Kidney capillary endothelial cell (primary cell): ENCODE results near the gene CCDC127.
"Not testable (repeated sequence)": the region's sequence is repeated elsewhere in the genome, so short reads cannot be mapped to it uniquely, and the experiment has no call there.

Experiments used
- DNase-seq: peaks from one replicate; pipeline ENCODE4 v3.0.0-alpha.2; 2018; ENCODE audit warnings: low spot score

CCDC127 gene

GRCh38 chr5:217494-218456, at the start of gene CCDC127, which contains the start of gene SDHA:
Gene CCDC127 (minus strand): TSS chr5:218153. CDS start chr5:216849, 1,304 bp downstream.
Gene SDHA (plus strand): TSS chr5:218320. CDS start chr5:218356, 36 bp downstream.
- DNase-seq, result peak; percentile 96

DNA sequence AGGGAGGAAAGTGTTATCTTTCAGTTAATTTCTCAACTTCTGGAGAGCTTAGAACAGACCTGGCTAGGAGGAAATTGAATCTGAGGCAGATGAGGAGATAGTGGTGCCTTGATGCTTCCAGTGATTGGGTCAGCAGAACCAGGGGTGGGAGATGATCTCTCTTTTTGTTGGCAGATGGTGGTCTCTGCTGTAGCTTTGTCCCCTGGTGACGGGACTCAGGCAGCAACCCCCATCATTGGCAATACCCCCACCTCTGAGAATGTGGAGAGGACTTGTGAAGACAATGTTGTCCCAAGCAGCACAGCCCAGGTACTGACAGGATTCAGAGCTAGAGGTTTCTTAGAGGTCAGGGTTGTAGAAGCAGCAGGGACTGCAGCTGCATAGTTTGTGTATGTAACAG, 49.8 kb upstream of the CCDC127 start:
- no peak for DNase-seq

DNA sequence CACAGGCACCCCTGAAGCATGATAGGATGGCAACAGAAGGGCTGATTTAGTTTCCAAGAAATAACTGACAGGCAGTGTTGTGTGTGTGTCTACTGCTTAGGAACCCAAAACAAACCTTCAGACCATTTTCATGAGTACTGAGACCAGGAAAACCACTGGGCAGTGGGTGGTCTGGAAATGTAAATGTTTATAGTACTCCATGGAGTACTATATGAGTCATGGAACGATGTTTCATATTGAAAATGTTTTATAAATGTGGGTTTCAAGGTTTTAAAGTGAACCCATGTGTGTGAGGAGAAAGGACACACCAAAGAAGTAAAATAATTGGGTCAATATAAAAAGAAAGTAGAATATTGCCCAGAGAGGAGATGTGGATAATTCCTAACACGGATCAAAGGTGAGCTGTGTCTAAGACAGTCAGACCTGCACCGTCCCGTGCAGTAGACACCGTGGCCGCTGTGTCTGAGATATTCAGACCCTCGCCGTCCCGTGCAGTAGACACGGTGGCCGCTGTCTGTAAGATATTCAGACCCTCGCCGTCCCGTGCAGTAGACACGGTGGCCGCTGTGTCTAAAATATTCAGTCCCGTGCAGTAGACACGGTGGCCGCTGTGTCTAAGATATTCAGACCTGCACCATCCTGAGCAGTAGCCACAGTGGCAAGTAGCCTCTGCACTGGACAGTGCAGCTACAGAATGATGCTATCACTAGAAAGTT, 48.5 kb upstream of the CCDC127 start:
- DNase-seq, result not testable (repeated sequence)

GRCh38 chr5:264338-264737, 46.4 kb upstream of the CCDC127 start:
- no peak for DNase-seq

DNA sequence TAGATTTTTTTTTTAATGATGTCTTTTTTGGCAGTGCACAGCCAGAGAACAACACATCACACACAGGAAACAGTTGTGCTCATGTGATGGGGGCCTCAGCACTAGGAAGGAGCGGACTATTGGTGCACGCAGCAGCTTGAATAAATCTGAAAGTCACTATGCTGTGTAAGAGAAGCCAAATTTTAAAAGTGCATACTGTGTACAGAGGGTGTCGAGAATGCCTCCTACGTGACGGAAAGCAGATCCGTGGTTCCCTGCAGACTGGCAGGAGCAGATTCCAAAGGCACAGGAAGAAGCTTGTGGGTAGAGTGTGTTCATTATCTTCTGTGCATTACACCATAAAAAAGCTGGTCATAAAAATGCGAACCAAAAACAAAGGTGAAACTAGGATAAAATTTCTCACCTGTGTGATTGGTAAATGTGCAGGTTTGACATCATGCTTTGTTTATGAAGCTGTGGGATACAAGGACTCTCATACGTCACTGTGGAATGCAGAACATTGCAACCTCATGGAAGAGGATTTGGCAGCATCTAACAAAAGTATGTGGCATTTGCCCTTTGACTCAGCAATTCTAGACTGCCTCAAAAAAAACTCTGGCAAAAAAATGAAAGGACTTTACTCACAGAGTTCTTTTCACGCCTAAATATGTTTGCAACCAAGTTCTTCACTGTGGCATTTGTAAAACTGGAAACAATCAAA, 45.5 kb upstream of the CCDC127 start:
- not testable (repeated sequence) for DNase-seq

GRCh38 chr5:257148-257547, 39.2 kb upstream of the CCDC127 start:
- no peak for DNase-seq

DNA sequence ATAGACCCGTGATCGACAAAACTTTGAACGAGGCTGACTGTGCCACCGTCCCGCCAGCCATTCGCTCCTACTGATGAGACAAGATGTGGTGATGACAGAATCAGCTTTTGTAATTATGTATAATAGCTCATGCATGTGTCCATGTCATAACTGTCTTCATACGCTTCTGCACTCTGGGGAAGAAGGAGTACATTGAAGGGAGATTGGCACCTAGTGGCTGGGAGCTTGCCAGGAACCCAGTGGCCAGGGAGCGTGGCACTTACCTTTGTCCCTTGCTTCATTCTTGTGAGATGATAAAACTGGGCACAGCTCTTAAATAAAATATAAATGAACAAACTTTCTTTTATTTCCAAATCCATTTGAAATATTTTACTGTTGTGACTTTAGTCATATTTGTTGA, 38.4 kb upstream of the CCDC127 start:
- DNase-seq, result not testable (repeated sequence)

DNA sequence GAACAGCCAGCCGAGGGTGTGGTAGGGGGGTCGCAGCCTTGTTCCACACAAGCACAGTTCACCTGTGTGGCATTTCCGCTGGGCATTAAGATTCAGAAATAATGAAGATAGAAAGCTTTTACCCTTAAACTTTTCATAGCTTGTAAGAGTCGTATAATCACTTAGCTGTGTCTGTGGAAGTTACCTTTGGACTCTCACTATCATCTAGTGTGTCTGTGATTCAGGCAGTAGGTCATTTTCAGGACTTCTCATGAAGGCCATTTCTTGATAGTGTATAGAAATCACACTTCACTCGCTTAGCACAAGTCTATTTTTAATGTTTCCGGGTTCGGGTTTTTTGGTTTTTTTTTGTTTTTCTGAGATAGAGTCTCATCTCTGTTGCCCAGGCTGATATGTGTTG, 37.2 kb upstream of the CCDC127 start:
- not testable (repeated sequence) for DNase-seq

DNA sequence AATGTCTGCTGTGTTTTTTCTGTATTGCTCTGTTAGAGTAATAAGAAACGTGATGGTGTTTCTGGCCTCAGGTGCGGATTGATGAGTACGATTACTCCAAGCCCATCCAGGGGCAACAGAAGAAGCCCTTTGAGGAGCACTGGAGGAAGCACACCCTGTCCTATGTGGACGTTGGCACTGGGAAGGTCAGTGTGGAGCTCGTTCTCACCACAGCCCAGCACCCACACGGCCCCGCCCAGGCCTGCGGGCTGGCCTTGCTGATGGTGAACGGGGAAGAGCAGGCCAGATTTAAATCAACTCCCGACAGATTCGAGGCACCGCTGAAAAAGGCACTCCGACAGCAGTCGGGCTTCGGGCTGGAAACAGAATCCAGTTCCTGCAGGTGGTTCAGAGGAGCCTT, 36.4 kb upstream of the CCDC127 start:
- not testable (repeated sequence) for DNase-seq

GRCh38 chr5:252546-252945, 34.6 kb upstream of the CCDC127 start:
- DNase-seq, result no peak

DNA sequence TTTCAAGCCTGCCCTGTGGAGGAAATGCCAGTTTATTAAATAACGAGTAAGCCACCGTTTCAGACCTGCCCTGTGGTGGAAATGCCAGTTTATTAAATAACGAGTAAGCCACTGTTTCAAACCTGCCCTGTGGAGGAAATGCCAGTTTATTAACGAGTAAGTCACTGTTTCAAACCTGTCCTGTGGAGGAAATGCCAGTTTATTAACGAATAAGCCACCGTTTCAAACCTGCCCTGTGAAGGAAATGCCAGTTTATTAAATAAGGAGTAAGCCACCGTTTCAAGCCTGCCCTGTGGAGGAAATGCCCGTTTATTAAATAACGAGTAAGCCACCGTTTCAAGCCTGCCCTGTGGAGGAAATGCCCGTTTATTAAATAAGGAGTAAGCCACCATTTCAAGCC, 34.0 kb upstream of the CCDC127 start:
- DNase-seq, result not testable (repeated sequence)

DNA sequence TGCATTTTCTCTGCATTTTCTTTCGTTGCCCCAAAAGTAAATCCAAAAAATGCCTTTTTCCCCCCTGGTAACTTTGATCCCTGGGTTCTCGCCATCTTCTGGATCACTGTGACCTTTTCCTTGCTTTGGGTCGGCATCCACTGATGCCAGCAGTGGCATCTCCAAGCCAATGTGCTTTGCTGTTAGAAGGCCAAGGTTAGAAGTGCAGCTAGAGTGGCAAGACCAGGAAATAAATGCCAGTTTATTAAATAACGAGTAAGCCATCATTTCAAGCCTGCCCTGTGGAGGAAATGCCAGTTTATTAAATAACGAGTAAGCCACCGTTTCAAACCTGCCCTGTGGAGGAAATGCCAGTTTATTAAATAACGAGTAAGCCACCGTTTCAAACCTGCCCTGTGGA, 33.6 kb upstream of the CCDC127 start:
- not testable (repeated sequence) for DNase-seq

DNA sequence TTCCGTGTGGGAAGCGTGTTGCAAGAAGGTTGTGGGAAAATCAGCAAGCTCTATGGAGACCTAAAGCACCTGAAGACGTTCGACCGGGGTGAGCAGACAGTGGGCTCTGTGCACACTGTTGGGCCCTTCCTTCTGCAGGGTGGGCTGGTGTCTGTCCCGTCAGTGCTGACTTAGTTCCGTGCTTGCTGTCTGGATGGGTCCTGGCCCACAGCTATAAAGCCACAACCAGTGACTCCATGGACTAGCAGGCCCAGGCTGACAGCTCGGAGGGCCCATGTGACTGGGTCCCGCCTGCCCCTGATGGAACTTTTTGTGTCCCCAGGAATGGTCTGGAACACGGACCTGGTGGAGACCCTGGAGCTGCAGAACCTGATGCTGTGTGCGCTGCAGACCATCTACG, 33.1 kb upstream of the CCDC127 start:
- not testable (repeated sequence) for DNase-seq

- DNase-seq, result not testable (repeated sequence)
Measured at GRCh38 chr5:250396-250795, 32.4 kb upstream of the CCDC127 start.

GRCh38 chr5:245717-246116, 27.8 kb upstream of the CCDC127 start:
- DNase-seq, result not testable (repeated sequence)

DNA sequence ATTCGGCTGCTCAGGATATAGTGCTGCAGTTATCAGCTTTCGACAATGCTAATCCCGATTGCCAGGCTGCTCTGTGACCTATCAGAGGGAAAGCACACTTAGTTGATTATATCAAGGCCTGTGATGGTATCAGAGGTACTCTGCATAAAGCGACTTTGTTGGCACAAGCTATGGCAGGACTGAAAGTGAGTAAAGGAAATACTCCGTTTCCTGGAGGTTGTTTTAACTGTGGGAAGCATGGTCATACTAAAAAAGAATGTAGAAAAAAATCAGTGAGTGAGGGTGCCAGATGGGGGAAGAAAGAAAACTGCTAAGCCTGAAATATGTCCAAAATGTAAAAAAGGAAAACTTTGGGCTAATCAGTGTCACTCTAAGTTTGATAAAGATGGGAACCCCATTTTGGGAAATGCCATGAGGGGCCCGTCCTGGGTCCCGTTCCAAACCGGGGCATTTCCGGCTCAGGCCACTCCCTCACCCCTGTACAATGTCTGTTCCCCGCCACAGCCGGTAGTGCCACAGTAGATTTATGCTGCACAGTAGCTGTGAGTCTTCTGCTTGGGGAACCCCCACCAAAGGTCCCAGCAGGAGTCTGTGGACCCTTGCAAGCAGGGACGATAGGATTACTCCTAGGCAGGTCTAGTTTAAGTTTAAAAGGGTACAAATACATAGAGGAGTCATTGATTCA, 25.9 kb upstream of the CCDC127 start:
- DNase-seq, result not testable (repeated sequence)

DNA sequence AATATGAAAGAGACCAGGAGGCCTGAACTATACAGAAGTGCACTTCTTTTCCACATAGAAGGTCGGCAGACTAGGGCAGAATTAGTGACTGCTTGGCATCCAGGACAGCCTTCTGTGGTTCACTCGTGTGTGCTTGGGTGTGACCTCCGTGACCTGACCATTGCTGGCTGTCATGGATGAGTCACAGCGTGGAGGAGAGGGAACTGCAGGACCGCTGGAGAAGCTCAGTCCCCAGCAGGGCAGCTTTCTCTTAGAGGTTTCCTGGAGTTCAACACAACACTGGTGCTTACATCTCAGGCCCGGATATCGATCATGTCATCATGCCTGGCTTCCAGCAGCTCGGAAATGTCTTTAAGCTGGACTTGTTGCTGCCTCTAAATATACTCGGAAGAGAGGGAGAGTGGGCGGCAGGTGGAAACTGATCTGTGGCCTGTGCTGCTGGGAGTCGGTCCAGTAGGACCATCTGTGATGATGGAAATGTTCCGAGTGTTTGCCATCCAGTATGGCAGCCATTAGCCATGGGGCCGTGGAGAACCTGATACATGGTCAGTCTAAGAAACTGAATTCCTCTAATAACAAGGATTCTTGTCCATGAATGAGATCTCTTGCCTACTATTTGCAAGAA, 23.2 kb upstream of the CCDC127 start:
- not testable (repeated sequence) for DNase-seq

- DNase-seq, result not testable (repeated sequence)
Measured at GRCh38 chr5:240550-240949, 22.6 kb upstream of the CCDC127 start.

DNA sequence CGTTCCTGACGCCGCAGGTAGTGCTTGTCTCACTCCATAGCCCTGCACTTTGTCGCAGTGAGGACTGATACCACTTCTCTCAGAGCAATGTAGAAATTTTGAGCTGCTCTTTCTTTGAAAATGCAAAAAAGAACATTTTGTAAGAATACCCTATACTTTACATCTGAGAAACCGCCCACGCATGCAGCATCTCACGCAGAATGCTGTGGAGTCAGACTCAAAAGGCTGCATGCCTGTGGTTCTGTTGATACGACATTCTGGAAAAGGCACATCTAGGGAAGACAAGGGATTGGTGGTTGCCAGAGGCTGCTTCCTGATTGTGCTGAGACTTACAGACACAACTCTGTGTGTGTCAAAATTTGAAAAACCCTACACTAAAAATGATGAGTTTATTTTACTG, 20.0 kb upstream of the CCDC127 start:
- DNase-seq, result not testable (repeated sequence)

DNA sequence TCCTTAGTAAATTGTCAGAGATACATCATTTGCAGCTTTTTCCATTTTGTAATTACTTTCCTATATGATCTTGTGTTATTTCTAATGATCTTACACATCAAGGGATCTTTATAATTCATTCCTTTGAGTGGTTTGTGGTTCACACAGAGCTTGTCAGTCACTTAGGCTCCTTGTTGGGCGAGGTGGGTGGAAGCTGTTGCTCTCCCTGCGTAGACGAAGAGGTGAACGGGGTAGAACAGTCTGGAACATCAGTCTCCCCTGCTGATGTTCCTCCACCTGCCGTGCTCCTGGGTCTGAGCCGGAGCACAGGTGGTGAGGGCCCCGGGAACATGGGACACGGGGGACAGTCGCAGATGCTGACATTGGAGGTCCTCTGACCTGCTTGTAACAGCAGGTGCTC, 17.6 kb upstream of the CCDC127 start:
- DNase-seq, result not testable (repeated sequence)

DNA sequence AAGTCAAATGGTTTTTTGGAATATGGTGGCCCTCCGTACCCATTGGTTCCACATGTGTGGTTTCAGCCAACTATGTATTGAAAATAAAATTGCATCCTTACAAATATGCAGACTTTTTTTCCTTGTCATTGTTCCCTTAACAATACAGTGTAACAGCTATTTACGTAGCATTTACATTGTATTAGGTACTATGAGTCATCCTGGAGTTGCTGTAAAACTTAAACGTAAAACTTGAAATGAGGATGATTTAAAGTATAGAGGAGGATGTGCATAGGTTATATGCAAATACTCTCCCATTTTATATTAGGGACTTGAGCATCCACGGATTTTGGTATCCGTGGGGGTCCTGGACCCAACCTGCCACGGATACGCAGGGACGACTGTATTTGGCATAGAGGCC, 16.5 kb upstream of the CCDC127 start:
- DNase-seq, result no peak
